HG02588 (cell line): Measurements from ENCODE around the gene GALK2.
"Not testable (repeated sequence)": the region's sequence is repeated elsewhere in the genome, so short reads cannot be mapped to it uniquely, and the experiment has no call there.

Experiments used
- ATAC-seq: cut with Tn5 transposase; IDR thresholded peaks from one replicate; pipeline ENCODE4 v1.9.1; 2021; ENCODE audit warnings: mild to moderate bottlenecking, moderate library complexity; ENCODE audit not compliant: unreplicated experiment

The GALK2 gene

GRCh38 chr15:49328941-49329340, 158.9 kb downstream of the GALK2 start:
- ATAC-seq: no peak

- ATAC-seq: no peak
Observed at GRCh38 chr15:49330166-49330565, 160.1 kb downstream of the GALK2 start.

- ATAC-seq: no peak
Observed at GRCh38 chr15:49331442-49331841, 161.4 kb downstream of the GALK2 start.

GRCh38 chr15:49331951-49332350, 161.9 kb downstream of the GALK2 start:
- no peak for ATAC-seq

GRCh38 chr15:49339656-49340055, 169.6 kb downstream of the GALK2 start:
- no peak for ATAC-seq

- no peak for ATAC-seq
Observed at GRCh38 chr15:49343546-49343945, 173.5 kb downstream of the GALK2 start.

- ATAC-seq: not testable (repeated sequence)
Observed at GRCh38 chr15:49354439-49354838, 184.4 kb downstream of the GALK2 start.

- no peak for ATAC-seq
Observed at GRCh38 chr15:49361370-49361769, 191.3 kb downstream of the GALK2 start.

GRCh38 chr15:49366496-49366895, 196.4 kb downstream of the GALK2 start:
- no peak for ATAC-seq

- no peak for ATAC-seq
Observed at GRCh38 chr15:49370782-49371181, 200.7 kb downstream of the GALK2 start.

- ATAC-seq: no peak
Observed at GRCh38 chr15:49372366-49372765, 202.3 kb downstream of the GALK2 start.

- no peak for ATAC-seq
Observed at GRCh38 chr15:49379996-49380395, 209.9 kb downstream of the GALK2 start.

- no peak for ATAC-seq
Observed at GRCh38 chr15:49380912-49381311, 210.9 kb downstream of the GALK2 start.
